GM12872 (cell line): Measurements from ENCODE around the gene GULP1.

Experiments
- CTCF ChIP-seq: IDR thresholded peaks from 3 replicates; pipeline ENCODE4 v1.5.1; 2011; ENCODE audit warnings: low read depth, mild to moderate bottlenecking, low read length, moderate library complexity; ENCODE audit not compliant: insufficient read depth

The GULP1 gene

GRCh38 chr2:188345020-188345419 lies 53.3 kb downstream of the GULP1 start:
- TF ChIP-seq CTCF = no peak

- TF ChIP-seq CTCF = no peak
These were observed 53.8 kb downstream of the GULP1 start for GRCh38 chr2:188345426-188345825.

- no peak for TF ChIP-seq CTCF
These were observed 54.3 kb downstream of the GULP1 start for GRCh38 chr2:188345831-188346458.

GRCh38 chr2:188349019-188349418 lies 57.3 kb downstream of the GULP1 start:
- TF ChIP-seq CTCF = no peak

- TF ChIP-seq CTCF = no peak
These were observed 61.6 kb downstream of the GULP1 start for GRCh38 chr2:188353282-188353681.

GRCh38 chr2:188360485-188361263 lies 69.0 kb downstream of the GULP1 start:
- TF ChIP-seq CTCF = no peak

- TF ChIP-seq CTCF = no peak
These were observed 72.5 kb downstream of the GULP1 start for GRCh38 chr2:188364033-188364630.
